NOMO-1 treated with dmso at 0.1 percent for 144 hours (cell line): ENCODE measurements around the gene DMD.
A peak's percentile ranks its signal among the peaks of the same experiment; 100 is the strongest.

Source experiments
- DNase-seq: peaks from one replicate; lab custom pipeline; 2025; ENCODE audit not compliant: unreplicated experiment; lab: John Stamatoyannopoulos, UW

The DMD gene

DNA sequence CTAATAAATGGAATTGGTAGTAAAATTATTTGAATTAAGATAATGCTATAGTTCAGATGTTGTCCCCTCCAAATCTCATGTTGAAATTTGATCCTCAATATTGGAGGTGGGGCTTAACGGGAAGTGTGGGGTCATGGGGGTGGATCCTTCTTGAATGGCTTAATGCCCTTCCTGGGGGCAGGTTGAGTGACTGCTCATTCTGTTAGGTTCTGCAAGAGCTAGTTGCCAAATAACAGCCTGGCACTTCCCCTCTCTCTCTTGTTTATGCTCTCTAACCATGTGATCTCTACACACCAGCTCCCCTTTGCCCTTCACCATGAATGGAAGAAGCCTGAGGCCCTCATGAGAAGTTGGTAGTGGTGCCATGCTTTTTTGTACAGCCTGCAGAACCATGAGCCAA lies 1414.7 kb downstream of the DMD start:
- DNase-seq, result no peak

DNA sequence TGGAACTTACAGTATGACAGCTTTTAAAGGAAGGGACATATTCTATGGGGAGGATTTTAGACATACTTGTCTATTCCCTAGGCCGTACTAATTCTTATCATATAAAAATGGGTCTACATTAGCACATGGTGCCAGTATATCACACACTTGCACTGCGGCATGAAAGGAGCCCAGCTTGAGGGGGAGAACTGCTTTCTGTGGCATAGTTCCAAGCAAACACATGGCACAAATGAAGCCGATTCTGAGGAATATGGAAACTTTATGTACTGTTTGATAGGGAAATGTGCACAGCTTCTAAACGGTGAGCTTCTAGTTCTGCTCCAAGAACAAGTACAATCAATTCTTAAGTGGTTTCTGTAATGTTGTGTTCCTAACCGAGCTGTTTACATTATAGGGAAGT lies 1463.9 kb downstream of the DMD start:
- no peak for DNase-seq

DNA sequence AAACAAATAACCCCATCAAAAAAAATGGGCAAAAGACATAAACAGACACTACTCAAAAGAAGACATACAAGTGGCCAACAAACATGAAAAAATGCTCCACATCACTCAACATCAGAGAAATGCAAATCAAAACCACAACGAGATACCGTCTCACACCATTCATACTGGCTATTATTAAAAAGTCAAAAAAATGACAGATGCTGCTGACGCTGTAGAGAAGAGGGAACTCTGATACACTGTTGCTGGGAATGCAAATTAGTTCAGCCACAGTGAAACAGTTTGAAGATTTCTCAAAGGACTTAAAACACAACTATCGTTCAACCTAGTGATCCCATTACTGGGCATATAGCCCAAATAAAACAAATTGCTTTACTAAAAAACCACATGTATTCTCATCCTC lies 1468.3 kb downstream of the DMD start:
- DNase-seq, result no peak

- no peak for DNase-seq
Observed at GRCh38 chrX:31717474-31717873, 1493.9 kb downstream of the DMD start.

DNA sequence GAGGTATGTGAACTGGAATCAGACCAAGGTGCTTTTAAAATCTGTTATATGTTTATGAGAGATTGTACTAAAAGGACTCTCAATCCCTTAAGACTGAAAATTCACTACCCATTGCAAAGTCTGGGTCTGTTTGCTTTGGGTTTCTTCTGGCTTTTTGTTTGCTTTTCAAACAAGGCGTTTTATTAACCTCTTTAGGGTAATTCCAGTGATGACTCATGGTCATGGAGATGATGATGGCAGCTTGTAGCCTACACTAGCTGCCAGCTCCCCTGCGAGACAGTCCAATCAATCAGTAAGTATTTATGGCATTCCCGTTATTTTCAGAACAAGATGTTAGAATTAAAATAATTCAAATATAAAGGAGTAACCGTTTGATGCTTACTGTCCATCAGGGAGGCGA lies 1495.7 kb downstream of the DMD start:
- no peak for DNase-seq

GRCh38 chrX:31714797-31715196 lies 1496.6 kb downstream of the DMD start:
- DNase-seq, result no peak

DNA sequence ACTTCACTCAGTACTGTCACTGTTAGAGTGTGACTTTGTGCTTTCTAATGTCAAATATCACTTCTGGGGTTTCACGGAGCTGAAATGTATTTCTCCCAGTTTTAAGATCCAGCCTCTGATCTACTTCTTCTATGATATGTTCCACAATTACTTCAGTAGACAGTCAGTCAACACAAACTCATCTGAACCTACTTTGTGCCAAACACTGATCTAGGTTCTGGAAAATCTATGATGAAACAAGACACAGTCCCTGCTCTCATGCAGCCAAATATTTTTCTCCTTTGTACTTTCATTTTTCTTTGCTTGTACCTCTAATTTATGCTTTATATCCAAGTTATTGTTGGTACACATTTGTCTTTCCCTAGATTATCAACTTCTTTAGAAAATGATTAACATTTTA lies 1498.2 kb downstream of the DMD start:
- DNase-seq, result no peak

GRCh38 chrX:31711166-31711565 lies 1500.2 kb downstream of the DMD start:
- no peak for DNase-seq

DNA sequence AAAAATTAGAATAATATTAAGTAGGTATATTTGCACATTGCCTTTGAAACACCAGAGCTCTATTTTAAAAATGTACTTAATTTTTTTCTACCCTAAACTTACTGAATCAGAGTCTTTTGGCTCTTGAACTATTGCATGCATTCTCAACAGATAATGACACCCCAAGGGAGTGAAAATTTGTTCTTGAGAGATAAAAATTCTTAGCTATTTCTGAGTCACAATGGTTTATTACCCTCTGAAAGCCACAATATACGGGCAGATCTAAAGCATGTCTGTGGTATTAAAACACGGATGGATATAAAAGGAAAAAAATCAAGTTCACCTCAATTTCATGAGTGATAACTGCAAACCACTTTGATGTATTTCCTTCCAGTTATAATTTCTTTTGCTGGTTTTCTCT lies 1503.2 kb downstream of the DMD start:
- DNase-seq, result no peak

DNA sequence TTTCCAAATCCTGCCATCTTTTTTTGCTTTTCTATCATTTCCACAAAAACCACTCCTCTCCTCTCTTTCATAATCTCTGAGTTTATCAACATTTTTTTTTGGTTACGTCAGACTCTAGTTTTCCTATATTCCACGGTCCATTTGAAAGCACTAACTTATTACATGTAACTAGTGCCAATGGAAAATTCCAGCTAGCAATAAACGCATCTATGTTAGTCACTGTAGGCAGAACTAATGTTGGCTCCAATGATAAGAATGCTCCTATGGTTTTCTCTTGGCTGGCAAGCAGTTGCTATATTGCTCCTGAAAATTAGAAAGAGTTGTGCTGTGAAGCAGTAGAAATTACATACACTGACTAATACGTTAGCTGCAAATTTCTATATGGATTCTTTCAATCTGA lies 1504.9 kb downstream of the DMD start:
- no peak for DNase-seq

DNA sequence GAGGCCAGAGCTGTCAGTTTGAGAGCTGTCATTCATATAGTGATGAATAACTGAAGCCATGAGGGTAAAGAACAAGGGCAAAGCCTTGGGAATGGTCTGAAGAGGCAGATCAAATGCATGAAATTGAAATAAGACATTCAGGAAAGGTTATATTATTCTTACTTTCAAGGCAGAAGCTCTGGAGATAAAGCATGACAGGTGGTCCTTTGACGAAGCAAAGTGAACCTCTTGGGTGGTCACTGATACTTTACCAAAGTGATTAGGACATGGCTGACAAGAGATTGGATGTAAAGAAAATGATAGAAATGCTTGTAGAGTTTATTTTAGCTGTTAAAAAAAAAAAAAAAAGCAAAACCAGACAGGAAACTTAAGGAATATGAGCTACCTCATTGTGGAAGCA lies 1505.5 kb downstream of the DMD start:
- DNase-seq, result no peak

GRCh38 chrX:31704938-31705337 lies 1506.4 kb downstream of the DMD start:
- DNase-seq, result no peak

DNA sequence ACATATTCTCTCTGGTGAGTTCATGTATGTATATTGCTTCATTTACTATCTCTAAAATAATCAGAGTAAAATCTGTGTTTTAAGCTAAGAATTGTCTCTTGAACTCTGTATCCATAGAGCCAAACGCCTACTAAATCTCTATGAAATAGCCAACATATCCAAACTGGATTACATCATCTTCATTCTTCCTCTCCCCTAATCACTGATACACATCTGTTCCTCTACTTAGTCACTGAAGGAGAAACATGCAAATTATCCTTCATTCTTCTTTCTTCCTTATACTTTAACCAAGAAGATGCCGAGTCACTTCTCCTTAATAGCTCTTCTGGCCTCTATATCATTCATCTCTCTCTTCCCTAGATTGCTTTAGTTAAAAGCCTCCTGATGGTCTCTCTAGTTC lies 1509.1 kb downstream of the DMD start:
- no peak for DNase-seq

- DNase-seq, result no peak
Observed at GRCh38 chrX:31697294-31697916, 1513.9 kb downstream of the DMD start.

DNA sequence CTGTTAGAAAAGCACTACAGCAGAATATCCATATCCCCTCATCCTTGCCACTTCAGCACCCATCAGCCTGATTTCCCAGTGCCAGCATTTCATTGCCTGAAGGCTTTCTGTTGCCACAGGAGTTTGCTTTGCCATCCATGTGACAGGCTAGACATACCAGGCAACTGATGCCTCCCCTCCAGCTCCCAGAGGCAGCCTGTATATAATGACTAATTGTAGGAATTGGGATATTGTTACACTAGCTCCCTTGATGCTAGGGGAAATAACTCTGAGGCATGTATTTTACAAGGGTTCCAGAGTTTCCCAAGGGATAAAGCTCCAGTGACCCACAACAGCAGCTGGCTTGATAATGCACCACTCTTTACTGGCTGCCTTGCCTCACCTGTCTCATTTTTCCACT lies 1531.5 kb downstream of the DMD start:
- DNase-seq, result no peak

- DNase-seq, result no peak
Observed at GRCh38 chrX:31670245-31670644, 1541.1 kb downstream of the DMD start.

DNA sequence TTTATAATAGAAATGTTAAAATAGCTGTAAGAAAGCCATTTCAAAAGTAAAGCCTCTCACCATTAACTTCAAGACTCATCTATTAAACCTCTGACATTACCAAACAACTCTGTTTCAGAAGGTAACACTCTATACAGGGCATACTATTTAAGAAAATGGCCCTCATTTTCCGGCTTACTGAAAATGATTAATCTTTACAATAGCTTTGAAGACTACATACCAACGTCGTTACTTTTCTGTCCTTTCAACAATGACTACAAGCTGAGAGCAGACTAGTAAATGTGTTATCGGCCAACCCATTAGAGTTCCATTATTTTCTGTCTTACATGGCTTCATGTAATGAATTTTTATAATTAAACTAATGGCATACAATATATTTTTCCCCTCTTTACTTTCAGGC lies 1545.9 kb downstream of the DMD start:
- no peak for DNase-seq

GRCh38 chrX:31663172-31663571 lies 1548.2 kb downstream of the DMD start:
- DNase-seq, result no peak

DNA sequence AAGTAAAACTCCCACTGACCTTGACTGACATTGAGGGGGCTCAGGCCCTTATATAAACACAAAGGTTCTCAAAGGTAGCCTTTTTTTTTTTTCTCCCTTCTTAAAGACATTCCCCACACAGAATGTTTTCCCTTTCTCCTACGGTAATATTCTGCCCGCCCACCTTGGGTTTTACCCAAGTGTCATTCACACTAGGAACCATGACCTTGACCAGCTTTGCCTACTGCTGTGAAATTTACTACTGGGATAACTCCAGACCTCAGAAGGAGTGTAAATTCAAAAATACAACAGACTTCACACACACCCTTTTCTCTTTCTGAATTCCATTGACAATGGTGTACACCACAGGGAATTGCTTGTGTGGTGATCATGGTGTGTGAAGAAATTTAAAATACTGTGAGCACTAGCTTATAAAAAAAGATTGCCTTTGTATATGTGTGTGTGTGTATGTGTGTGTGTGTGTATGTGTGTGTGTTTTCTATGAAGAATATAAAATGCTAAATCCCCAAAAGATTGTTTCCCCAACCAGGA lies 1550.0 kb downstream of the DMD start:
- no peak for DNase-seq

GRCh38 chrX:31658360-31658759 lies 1553.0 kb downstream of the DMD start:
- DNase-seq, result peak; percentile 11

GRCh38 chrX:31656013-31656412 lies 1555.3 kb downstream of the DMD start:
- DNase-seq, result no peak

- DNase-seq, result no peak
Observed at GRCh38 chrX:31653422-31653821, 1557.9 kb downstream of the DMD start.

GRCh38 chrX:31652650-31653049 lies 1558.7 kb downstream of the DMD start:
- peak; percentile 69 for DNase-seq
